Measurements from ENCODE around the gene RUSC2.
"Not testable (repeated sequence)": the region's sequence is repeated elsewhere in the genome, so short reads cannot be mapped to it uniquely, and the experiment has no call there.

The RUSC2 gene

GRCh38 chr9:35526087-35526801, 36.3 kb downstream of the RUSC2 start:
- no peak for DNase-seq

GRCh38 chr9:35529161-35529823, 39.4 kb downstream of the RUSC2 start:
- no peak for DNase-seq

GRCh38 chr9:35533398-35533797, 43.5 kb downstream of the RUSC2 start:
- DNase-seq: no peak

- DNase-seq: not testable (repeated sequence)
These were observed 45.0 kb downstream of the RUSC2 start for GRCh38 chr9:35534921-35535320.

GRCh38 chr9:35537913-35538312, 48.0 kb downstream of the RUSC2 start:
- no peak for DNase-seq

GRCh38 chr9:35538361-35539234, 48.7 kb downstream of the RUSC2 start:
- no peak for DNase-seq
